Measurements from ENCODE around the gene KLF1. TPM values are rescaled to one million over a fixed set of nuclear protein-coding genes. Genes with fewer than 3 reads are reported as not detected.

KLF1 gene
- polyA plus RNA-seq, 1 of the 3 experiments (the other 2 are of a cell fraction) = not detected

GRCh38 chr19:12935071-12935470 is 48.1 kb upstream of the KLF1 start:
- no peaks in the 10 kb centered on the region for H3K27me3 ChIP-seq (ENCODE audit: insufficient read depth)
- H3K79me2 ChIP-seq (ENCODE audit: insufficient read depth) = peaks cover 49% of the 10 kb centered on the region
- no peak overlapping the region for H3K4me3 ChIP-seq (ENCODE audit: low read depth in 2 of 2, low read length in 1 of 2)
- peaks cover 11 to 23% of the 10 kb centered on the region in 2 experiments; a peak in 3 of 4 replicates for H3K4me1 ChIP-seq (ENCODE audit: control insufficient read depth in 1 of 2, insufficient read depth in 2 of 2, low read depth in 1 of 2, low read length in 1 of 2)
- H2AFZ ChIP-seq (ENCODE audit: low read depth) = no peak overlapping the region
- H3K4me2 ChIP-seq = no peak overlapping the region
- H3K9ac ChIP-seq = no peak overlapping the region
- H4K20me1 ChIP-seq (ENCODE audit: insufficient read depth) = peaks cover 16% of the 10 kb centered on the region
- H3K9me2 ChIP-seq = no peaks in the 10 kb centered on the region
- no peak for DNase-seq
- no peak overlapping the region for H3K27ac ChIP-seq (ENCODE audit: low read depth in 2 of 2, low read length in 1 of 2)
- peaks cover 14% of the 10 kb centered on the region for H3F3A ChIP-seq (replicated peaks; ENCODE audit: insufficient read depth)
- WGBS (ENCODE audit: low lambda C conversion rate) = 98% methylated on average over 10 of the region's 10 CpGs
- H3K9me3 ChIP-seq = no peaks in the 10 kb centered on the region
- TF ChIP-seq TCF12 (IDR thresholded peaks at IDR 0.05) (no peak), CHD2 (IDR thresholded peaks at IDR 0.05; ENCODE audit: low read length, partially characterized antibody) (no peak), REST (IDR thresholded peaks at IDR 0.05; ENCODE audit: low read depth, low read length) (no peak), ZBTB33 (IDR thresholded peaks at IDR 0.05; ENCODE audit: borderline replicate concordance, low read depth) (no peak), EP300 (IDR thresholded peaks at IDR 0.05; ENCODE audit: borderline replicate concordance in 1 of 2, low read depth in 1 of 2, low read length in 1 of 2) (no peak), SIN3A (IDR thresholded peaks at IDR 0.05; ENCODE audit: borderline replicate concordance, low read depth, low read length) (no peak), FOXJ3 (CRISPR knock-in tag; IDR thresholded peaks at IDR 0.05) (no peak)
- H3K36me3 ChIP-seq (replicated peaks in 1 of 2; ENCODE audit: control insufficient read depth in 1 of 2, insufficient read depth in 2 of 2, low read length in 1 of 2) = peaks cover 14 to 15% of the 10 kb centered on the region in 2 experiments
- ChIA-PET CTCF (interaction anchor here (2.0 kb wide), 1 partner anchor 31 kb away, joined by 9 read pairs; no protein-coding TSS in a partner anchor), POLR2A (interaction anchor here (0.6 kb wide), 1 partner anchor 53 kb away, joined by 4 read pairs; no protein-coding TSS in a partner anchor)

- Histone ChIP-seq H3K79me2 (ENCODE audit: insufficient read depth) (peaks cover 41% of the 10 kb centered on the region), H2AFZ (ENCODE audit: low read depth) (peak within 1 kb of the TSS; percentile 95), H4K20me1 (ENCODE audit: insufficient read depth) (0 out of 2 replicates have a peak, but pooled peaks cover 4% of the 10 kb centered on the region), H3K4me3 (ENCODE audit: low read depth in 2 of 2, low read length in 1 of 2) (peak within 1 kb of the TSS; percentile 84 to 86), H3K9me2 (no peaks in the 10 kb centered on the region), H3K27me3 (ENCODE audit: insufficient read depth) (no peaks in the 10 kb centered on the region), H3K9ac (peak within 1 kb of the TSS; percentile 82), H3K9me3 (no peaks in the 10 kb centered on the region), H3K27ac (ENCODE audit: low read depth in 2 of 2, low read length in 1 of 2) (peak within 1 kb of the TSS; percentile 47 to 81; a peak in 3 of 4 replicates), H3K4me2 (peak within 1 kb of the TSS; percentile 95), H3K4me1 (ENCODE audit: control insufficient read depth in 1 of 2, insufficient read depth in 2 of 2, low read depth in 1 of 2, low read length in 1 of 2) (peaks cover 6 to 15% of the 10 kb centered on the region in 2 experiments; a peak in 2 of 4 replicates), H3F3A (replicated peaks; ENCODE audit: insufficient read depth) (peaks cover 7% of the 10 kb centered on the region), H3K36me3 (replicated peaks in 1 of 2; ENCODE audit: control insufficient read depth in 1 of 2, insufficient read depth in 2 of 2, low read length in 1 of 2) (peaks cover 4 to 21% of the 10 kb centered on the region in 2 experiments)
- CTCF ChIA-PET = interaction anchor here (0.9 to 2.5 kb wide), 6 partner anchors 12 to 160 kb away, joined by 3 to 10 read pairs (median 7); no protein-coding TSS in a partner anchor
- POLR2A ChIA-PET = interaction anchor here (0.6 to 2.3 kb wide), 13 partner anchors 8 to 198 kb away, joined by 3 to 15 read pairs (median 3); partner anchors contain the start of genes GCDH, NACC1 and SYCE2
- 7% methylated on average over 22 of the region's 51 CpGs for WGBS (ENCODE audit: low lambda C conversion rate)
- peak; percentile 92 for DNase-seq
- TF ChIP-seq RXRA (IDR thresholded peaks at IDR 0.05; ENCODE audit: borderline replicate concordance, low read depth) = no peak
- TF ChIP-seq SIN3A (IDR thresholded peaks at IDR 0.05; ENCODE audit: borderline replicate concordance, low read depth, low read length) = peak; percentile 82; the same call in 1 of the 2 replicates
- TF ChIP-seq GABPA (IDR thresholded peaks at IDR 0.05; ENCODE audit: low read depth) = peak; percentile 97
- TF ChIP-seq EZH2phosphoT487 (IDR thresholded peaks at IDR 0.05; ENCODE audit: borderline replicate concordance, low read depth) = no peak
- TF ChIP-seq RAD21 (IDR thresholded peaks at IDR 0.05; ENCODE audit: low read length) = no peak
- TF ChIP-seq NRF1 (IDR thresholded peaks at IDR 0.05; ENCODE audit: low read depth, low read length) = no peak
- TF ChIP-seq REST (IDR thresholded peaks at IDR 0.05; ENCODE audit: low read depth, low read length) = peak; percentile 70; the same call in 1 of the 2 replicates
Observed at GRCh38 chr19:12933287-12934072, 46.5 kb upstream of the KLF1 start, which contains the start of gene FARSA. Gene FARSA, minus strand, starts transcription at chr19:12933711. Its CDS starts 15 bp downstream, at chr19:12933696.

Measured in SK-N-SH (cell line).